Duodenal mucosa (tissue), 2 donors: ENCODE measurements around the gene VPS13C.

Source experiments
- H3K27ac ChIP-seq: one replicate; pipeline ENCODE4 v1.7.0; 2013; ENCODE audit warnings: low read depth, low read length
- H3K27me3 ChIP-seq, 2 donors: one replicate each; pipeline ENCODE4 v1.7.0; 2013; ENCODE audit warnings: low read length in 2 of 2, control low read depth in 1 of 2; ENCODE audit not compliant: insufficient read depth in 2 of 2, control insufficient read depth in 1 of 2
- H3K36me3 ChIP-seq, 2 donors: one replicate each; pipeline ENCODE4 v1.7.0; 2013; ENCODE audit warnings: low read length in 2 of 2, control low read depth in 1 of 2; ENCODE audit not compliant: insufficient read depth in 2 of 2, control insufficient read depth in 1 of 2
- H3K4me1 ChIP-seq, 2 donors: one replicate each; pipeline ENCODE4 v1.7.0; 2013; ENCODE audit warnings: low read length in 2 of 2, control low read depth in 1 of 2; ENCODE audit not compliant: insufficient read depth in 2 of 2, control insufficient read depth in 1 of 2
- H3K4me3 ChIP-seq, 2 donors: one replicate each; pipeline ENCODE4 v1.7.0; 2013; ENCODE audit warnings: low read length in 2 of 2, low read depth in 1 of 2
- H3K9ac ChIP-seq, 2 donors: one replicate each; pipeline ENCODE4 v1.7.0; 2013; ENCODE audit warnings: low read length in 2 of 2, low read depth in 1 of 2
- H3K9me3 ChIP-seq, 2 donors: one replicate each; pipeline ENCODE4 v1.7.0; 2013; ENCODE audit warnings: low read length in 2 of 2, control low read depth in 1 of 2; ENCODE audit not compliant: control insufficient read depth in 1 of 2

The VPS13C gene

GRCh38 chr15:61880084-61880483 lies 180.2 kb downstream of the VPS13C start:
- H3K4me1 ChIP-seq = peaks cover 0 to 13% of the 10 kb centered on the region in 2 donors
- no peak overlapping the region for H3K9ac ChIP-seq
- H3K4me3 ChIP-seq = peak overlapping the region in 1 of 2 donors; percentile 38
- peaks cover 0 to 3% of the 10 kb centered on the region in 2 donors for H3K36me3 ChIP-seq
- H3K27ac ChIP-seq = no peak overlapping the region
- no peaks in the 10 kb centered on the region for H3K9me3 ChIP-seq
- no peaks in the 10 kb centered on the region for H3K27me3 ChIP-seq

- H3K36me3 ChIP-seq = peaks cover 0 to 3% of the 10 kb centered on the region in 2 donors
- no peak overlapping the region for H3K9ac ChIP-seq
Observed at GRCh38 chr15:61879219-61879618, 181.0 kb downstream of the VPS13C start.

GRCh38 chr15:61871926-61872522 lies 188.2 kb downstream of the VPS13C start:
- Histone ChIP-seq H3K36me3 (peaks cover 24 to 37% of the 10 kb centered on the region in 2 donors), H3K4me3 (no peak overlapping the region), H3K27me3 (no peaks in the 10 kb centered on the region)

More at GRCh38 chr15:61879219-61879618, 181.0 kb downstream of the VPS13C start:
- no peaks in the 10 kb centered on the region for H3K9me3 ChIP-seq
- H3K4me3 ChIP-seq = no peak overlapping the region
- peaks cover 0 to 13% of the 10 kb centered on the region in 2 donors for H3K4me1 ChIP-seq
- H3K27ac ChIP-seq = no peak overlapping the region
- H3K27me3 ChIP-seq = no peaks in the 10 kb centered on the region

GRCh38 chr15:61869656-61870055 lies 190.6 kb downstream of the VPS13C start:
- Histone ChIP-seq H3K9me3 (no peaks in the 10 kb centered on the region), H3K27ac (no peak overlapping the region), H3K9ac (no peak overlapping the region), H3K4me3 (no peak overlapping the region), H3K36me3 (peaks cover 24 to 37% of the 10 kb centered on the region in 2 donors), H3K4me1 (no peaks in the 10 kb centered on the region), H3K27me3 (no peaks in the 10 kb centered on the region)

More at GRCh38 chr15:61871926-61872522, 188.2 kb downstream of the VPS13C start:
- Histone ChIP-seq H3K9me3 (no peaks in the 10 kb centered on the region), H3K4me1 (no peaks in the 10 kb centered on the region), H3K27ac (no peak overlapping the region), H3K9ac (no peak overlapping the region)

GRCh38 chr15:61861962-61862361 lies 198.3 kb downstream of the VPS13C start:
- Histone ChIP-seq H3K27me3 (no peaks in the 10 kb centered on the region), H3K4me3 (no peak overlapping the region), H3K36me3 (peaks cover 0 to 7% of the 10 kb centered on the region in 2 donors), H3K27ac (no peak overlapping the region), H3K4me1 (no peaks in the 10 kb centered on the region), H3K9me3 (no peaks in the 10 kb centered on the region), H3K9ac (no peak overlapping the region)

GRCh38 chr15:61857169-61857829 lies 202.9 kb downstream of the VPS13C start:
- Histone ChIP-seq H3K27ac (no peak overlapping the region), H3K9me3 (no peaks in the 10 kb centered on the region), H3K36me3 (peaks cover 4 to 6% of the 10 kb centered on the region in 2 donors), H3K9ac (peak overlapping the region in 1 of 2 donors; percentile 7), H3K27me3 (no peaks in the 10 kb centered on the region), H3K4me3 (no peak overlapping the region), H3K4me1 (no peaks in the 10 kb centered on the region)

GRCh38 chr15:61856295-61856694 lies 204.0 kb downstream of the VPS13C start:
- Histone ChIP-seq H3K9me3 (no peaks in the 10 kb centered on the region), H3K9ac (no peak overlapping the region), H3K27ac (no peak overlapping the region), H3K4me1 (no peaks in the 10 kb centered on the region), H3K27me3 (no peaks in the 10 kb centered on the region), H3K36me3 (peaks cover 5 to 14% of the 10 kb centered on the region in 2 donors), H3K4me3 (no peak overlapping the region)

GRCh38 chr15:61853195-61853594 lies 207.1 kb downstream of the VPS13C start:
- H3K36me3 ChIP-seq = peaks cover 8 to 14% of the 10 kb centered on the region in 2 donors
- H3K9ac ChIP-seq = no peak overlapping the region
- no peaks in the 10 kb centered on the region for H3K4me1 ChIP-seq
- no peaks in the 10 kb centered on the region for H3K27me3 ChIP-seq
- no peaks in the 10 kb centered on the region for H3K9me3 ChIP-seq
- H3K4me3 ChIP-seq = no peak overlapping the region
- H3K27ac ChIP-seq = no peak overlapping the region

- H3K36me3 ChIP-seq = peaks cover 8 to 14% of the 10 kb centered on the region in 2 donors
- H3K9ac ChIP-seq = no peak overlapping the region
- H3K9me3 ChIP-seq = no peaks in the 10 kb centered on the region
- H3K27ac ChIP-seq = no peak overlapping the region
- H3K27me3 ChIP-seq = no peaks in the 10 kb centered on the region
- H3K4me3 ChIP-seq = no peak overlapping the region
- H3K4me1 ChIP-seq = no peaks in the 10 kb centered on the region
Observed at GRCh38 chr15:61851955-61852354, 208.3 kb downstream of the VPS13C start.

GRCh38 chr15:61849447-61849846 lies 210.8 kb downstream of the VPS13C start:
- Histone ChIP-seq H3K9me3 (no peaks in the 10 kb centered on the region), H3K9ac (no peak overlapping the region), H3K27me3 (no peaks in the 10 kb centered on the region), H3K4me3 (no peak overlapping the region), H3K36me3 (peaks cover 8 to 13% of the 10 kb centered on the region in 2 donors), H3K4me1 (no peaks in the 10 kb centered on the region), H3K27ac (no peak overlapping the region)
